Inflammatory macrophage treated with lipopolysaccharide for 4 hours (primary cell): Measurements from ENCODE around the gene HCFC1.
A peak's percentile ranks its signal among the peaks of the same experiment; 100 is the strongest.

Experiments used
- DNase-seq: peaks from one replicate; pipeline ENCODE4 v3.0.0-alpha.2; 2020

HCFC1 gene

DNA sequence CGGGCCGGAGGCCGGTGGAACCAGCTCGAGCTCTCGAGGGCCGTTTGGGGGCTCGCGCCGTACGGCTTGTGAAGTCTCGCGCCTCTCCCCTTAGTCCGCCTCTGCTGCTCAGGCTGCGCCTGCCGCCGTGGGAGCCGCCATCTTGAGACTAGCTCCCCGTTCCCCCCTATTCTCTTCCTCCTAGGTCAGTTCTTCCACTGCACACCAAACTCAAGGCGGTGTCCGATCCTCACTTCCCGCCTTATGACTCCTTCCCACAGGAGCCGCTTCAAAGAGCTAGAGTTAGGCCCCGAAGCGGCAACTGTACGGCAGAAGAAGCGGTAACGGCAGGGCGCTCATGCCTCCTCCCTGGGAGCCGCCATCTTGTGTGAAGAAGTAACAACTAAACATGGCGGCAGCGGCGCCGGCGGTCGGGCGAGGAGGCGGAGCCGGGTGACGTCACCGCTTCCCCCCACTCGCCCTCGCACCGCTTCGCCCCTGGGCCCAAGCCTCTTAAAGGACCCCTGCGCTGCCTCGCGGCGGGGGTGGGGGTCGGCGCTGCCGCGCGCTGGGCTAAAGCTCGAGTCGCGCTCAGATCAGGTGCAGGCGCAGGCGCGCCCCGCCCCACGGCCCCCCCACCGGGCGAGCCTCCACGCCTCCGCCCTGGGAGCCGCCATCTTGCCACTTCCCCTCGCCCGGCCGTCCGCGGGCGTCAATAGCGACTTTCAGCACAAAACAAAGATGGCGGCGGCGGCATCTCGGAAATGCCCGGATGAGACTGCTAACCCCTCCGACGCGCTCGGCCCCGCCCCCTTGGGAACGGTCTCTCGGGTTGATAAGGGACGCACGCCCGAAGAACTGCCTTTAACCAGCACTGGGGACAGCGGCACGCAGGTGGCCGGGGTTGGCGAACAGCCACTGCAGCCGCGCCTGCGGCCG is at the start of gene HCFC1:
Gene HCFC1 (minus strand): TSS at position 369 of the 918 bp plus-strand sequence. CDS start 978 bp downstream, outside the sequence.
- DNase-seq: peak; percentile 90

DNA sequence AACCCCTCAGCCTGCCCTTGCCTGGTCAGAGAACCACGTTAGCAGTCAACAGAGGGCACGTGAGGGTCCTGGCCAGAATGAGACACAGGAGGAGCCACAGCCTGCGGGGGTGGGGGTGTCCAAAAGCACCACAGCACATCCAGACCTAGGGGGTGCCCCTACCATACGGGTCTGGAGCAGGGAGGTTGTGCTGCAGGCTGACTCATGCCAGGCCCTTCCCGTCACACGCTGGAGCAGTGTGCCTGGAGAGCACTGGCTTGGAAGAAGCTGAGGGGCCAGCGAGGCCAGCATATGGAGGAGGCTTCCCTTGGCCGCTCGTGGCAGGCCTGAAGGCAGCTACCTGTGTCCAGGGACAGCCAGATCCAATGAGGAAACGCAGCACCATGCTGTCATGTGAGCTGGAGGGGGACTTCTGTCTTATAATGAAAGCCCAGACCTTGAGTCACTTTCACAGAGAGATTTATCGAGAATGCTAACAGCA is 49.6 kb upstream of the HCFC1 start:
- peak; percentile 61 for DNase-seq

DNA sequence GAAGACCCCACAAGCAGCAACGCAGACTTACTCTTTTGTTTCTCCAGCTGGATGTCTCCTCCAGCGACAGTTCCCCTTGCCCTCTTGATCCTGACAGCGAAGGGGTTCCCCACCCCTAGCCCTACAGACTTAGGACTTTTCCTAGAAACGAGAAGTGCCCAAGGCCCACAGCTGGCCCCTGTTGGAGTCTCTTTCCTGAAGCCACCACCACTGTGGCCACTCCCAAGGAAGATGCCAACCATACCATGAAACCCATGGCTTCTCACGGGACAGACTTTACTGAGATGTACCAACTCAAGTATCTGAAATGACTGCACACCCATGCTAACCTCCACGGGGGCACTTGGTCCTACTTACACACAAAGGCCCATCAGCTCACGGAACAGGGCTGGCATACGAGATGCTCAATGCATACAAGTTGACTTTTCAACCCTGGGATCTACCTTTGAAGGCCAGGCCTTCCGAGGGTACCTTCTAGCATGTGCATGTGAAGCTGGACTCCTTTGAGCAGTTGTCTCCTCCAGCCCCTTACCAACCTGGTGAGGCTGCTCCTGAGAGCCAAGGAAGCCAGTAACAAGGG is 49.0 kb upstream of the HCFC1 start:
- peak; percentile 67 for DNase-seq

DNA sequence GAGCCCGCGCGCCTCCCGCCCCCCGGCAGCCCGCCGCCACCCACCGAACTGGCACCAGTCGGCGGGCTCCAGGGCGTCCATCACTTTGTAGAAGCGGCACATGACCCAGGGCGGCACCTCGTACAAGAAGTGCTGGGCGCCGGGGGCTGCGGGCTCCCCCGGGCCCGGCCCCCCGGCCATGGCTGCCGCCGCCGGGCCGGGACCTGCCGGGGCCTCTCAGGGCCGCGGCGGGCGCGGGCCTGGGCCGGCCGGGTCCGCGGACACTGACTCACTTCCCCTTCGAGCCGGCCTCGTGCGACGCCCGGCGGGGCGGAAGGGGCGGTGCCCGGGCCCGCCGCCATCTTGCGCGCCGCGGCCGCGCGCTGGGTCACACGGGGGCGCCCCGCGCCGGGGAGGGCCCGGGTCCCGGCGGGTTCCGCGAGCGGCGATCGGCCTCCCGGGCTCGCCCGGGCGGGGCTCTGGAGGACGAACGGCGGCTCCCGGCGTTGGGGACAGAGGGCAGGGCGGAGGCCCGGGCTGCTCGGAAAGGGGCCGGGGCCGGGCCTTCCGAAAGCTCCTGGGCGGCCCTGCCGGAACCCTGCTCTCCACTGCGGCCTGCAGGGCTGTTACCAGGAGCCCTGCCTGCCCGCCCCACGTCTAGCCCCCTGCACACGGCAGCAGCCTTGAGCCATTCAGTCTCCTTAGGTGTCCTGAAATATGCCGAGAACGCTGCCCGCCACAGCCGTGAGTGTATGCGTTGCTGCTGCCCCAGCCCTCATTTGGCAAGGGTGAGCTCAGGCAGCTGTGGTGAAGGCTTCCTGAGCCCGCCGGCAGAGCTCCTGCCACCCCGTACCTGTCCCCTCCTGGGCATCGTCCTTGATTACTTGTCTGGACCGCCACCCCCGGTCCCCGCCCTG is 48.3 kb upstream of the HCFC1 start, which contains the start of gene IRAK1:
Gene IRAK1 (minus strand): TSS at position 270 of the 896 bp plus-strand sequence. CDS start 90 bp downstream, at position 180.
- peak; percentile 76 for DNase-seq

DNA sequence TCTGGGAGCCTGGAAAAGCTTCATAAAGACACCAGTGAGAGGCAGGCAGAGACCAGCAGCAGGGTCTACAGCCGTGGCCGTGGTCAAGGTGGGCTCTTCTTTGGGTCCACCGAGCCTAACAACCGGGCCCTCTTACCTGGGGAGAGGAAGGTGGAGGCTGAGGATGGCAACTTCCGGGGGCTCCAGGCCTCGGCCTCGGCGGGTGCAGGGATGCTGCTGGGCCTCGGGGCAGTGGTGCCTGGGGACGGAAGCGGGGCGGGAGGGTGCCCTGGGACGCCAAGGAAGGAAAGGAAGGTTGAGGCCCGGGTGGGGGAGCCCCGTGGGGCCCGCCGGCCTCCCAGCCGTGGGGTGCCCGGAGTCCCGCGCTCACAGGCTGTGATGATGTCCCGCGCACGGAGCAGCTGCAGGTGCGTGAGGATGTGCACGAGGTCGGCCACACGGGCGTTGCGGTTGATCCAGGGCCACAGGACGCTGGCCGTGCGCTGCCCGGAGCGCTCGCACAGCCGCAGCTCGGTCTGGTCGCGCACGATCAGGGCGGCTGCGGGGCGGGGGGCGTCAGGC is 47.5 kb upstream of the HCFC1 start:
- DNase-seq: no peak

GRCh38 chrX:154018518-154019060 is 47.0 kb upstream of the HCFC1 start:
- DNase-seq: no peak

DNA sequence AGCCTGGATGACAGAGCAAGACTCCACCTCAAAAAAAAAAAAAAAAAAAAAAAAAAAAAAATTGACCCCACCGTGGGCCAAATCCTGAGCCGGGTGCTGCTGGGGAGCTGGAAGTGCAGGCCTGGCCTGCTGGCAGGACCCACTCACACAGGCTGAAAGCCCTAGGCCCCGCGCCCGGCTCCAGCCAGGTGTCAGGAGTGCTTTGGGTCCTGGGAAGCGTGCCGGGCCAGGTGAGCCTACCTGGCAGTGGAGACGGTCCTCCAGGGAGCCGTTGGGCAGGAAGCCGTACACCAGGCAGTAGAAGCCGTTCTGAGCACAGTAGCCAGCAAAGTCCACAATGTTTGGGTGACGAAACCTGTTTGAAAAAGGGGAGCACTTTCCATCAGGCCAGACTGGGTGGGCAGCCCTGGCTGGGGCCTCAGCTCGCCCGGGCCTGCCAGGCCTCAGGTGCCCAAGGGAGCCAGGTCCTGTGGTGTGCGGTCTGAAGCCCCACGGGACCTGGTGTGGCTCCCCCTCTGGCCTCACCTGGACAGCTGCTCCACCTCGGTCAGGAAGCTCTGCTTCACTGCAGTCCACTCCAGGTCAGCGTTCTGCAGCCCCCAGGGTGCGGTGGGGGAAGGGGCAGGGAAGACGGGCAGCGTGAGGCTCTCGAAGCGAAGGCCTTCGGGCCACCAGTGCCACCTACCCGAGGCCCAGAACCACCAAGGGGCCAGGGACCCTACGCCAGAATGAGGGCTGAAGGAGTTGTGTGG is 46.3 kb upstream of the HCFC1 start:
- DNase-seq: no peak

DNA sequence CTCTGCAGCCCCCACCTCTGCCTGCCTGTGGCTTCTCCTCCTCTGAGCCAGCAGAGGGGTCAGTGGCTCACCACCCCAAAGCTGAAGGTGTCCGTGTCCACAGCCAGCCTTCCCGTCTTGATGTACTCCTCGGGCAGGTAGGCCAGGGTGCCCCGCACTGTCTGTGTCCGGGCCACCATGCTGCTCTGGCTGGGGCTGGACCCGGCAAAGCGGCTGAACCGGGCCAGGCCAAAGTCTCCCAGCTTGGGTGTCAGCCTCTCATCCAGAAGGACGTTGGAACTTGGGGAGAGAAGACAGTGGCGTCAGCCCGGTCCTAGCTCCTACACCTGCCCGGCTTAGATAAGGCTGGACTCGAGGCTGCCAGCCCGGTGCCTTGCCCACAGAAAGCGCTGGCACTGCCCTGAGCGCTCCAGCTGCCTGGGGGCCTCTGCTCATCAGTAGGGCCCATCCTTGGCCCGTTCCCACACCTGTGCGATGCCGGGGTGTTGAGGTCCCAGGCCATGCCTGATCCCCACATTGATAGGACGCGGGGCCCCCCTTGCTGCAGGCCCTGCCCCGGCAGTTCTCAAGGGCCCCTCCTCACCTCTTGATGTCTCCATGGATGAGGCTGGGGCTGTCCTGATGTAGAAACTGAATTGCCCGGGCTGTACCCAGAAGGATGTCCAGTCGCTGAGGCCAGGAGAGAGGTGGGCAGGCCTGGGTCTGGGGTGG is 44.9 kb upstream of the HCFC1 start:
- DNase-seq: no peak

DNA sequence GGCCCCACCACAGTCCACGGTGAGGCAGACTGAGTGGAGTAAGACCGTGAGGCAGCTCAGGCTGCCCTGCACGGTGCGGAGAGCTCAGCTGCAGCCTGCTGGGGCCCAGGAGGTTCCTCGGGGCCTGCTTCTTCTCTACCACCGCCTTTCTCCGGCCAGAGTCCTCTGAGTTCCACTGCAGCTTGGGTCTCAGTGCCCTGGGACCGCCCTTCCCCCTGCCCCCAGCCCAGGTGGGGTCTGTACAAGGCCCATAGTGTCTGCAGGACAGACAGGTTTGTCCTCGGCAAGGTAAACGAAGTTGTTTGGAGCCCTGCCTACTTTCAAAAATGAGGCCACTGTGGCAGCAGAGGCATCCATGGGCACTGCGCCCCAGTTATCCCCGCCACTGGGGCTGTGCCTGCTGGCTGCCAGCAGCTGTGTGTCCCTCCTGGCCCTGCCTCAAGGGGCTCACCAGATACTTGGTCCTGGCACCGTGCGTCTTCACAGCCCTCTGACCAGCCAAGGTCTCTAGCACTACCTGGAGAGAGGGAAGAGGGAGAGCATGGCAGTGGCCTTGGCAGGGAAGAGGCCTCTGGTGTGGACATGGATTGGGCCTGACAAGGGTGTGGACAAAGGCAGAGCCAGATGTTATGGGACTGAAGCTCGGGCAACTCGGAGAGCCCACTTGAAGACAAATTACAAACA is 44.1 kb upstream of the HCFC1 start:
- DNase-seq: no peak

DNA sequence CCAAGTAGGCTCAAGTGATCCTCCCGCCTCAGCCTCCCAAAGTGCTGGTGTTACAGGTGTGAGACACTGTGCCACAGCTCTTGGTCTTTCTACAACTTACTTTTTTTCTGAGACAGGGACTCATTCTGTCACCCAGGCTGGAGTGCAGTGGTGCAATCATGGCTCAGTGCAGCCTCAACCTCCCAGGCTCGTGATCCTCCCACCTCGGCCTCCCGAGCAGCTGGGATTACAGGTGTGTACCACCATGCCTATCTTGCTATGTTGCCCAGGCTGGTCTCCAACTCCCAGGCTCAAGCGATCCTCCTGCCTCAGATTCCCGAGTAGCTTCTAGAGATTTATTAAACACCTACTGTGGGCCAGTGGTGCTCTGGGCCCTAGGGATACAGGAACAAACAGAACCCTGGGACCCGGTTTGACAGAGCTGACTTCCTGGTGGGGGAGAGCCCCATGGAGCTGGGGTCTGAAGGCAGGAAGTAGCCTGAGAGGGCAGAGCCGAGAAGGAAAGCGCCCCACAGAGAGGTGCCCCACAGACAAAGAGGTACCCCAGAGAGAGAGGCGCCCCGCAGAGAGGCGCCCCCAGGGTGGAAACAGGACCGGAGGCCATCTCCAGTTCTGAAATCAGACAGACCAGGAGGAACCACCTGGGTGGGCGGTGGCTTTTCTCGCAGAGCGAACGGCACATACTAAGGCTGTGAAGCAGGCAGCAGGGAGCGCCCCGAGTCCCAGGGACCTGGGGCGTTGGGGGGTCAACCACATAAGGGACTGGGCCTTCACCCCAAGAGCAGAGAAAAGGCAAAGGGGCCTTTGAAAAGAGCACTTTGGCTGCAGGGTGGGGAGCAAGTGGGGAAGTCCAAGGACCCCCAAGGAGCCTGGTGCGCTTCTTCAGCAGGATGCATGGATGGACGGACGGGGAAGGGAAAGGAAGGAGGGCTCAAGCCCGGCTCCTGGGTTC is 43.1 kb upstream of the HCFC1 start:
- no peak for DNase-seq

DNA sequence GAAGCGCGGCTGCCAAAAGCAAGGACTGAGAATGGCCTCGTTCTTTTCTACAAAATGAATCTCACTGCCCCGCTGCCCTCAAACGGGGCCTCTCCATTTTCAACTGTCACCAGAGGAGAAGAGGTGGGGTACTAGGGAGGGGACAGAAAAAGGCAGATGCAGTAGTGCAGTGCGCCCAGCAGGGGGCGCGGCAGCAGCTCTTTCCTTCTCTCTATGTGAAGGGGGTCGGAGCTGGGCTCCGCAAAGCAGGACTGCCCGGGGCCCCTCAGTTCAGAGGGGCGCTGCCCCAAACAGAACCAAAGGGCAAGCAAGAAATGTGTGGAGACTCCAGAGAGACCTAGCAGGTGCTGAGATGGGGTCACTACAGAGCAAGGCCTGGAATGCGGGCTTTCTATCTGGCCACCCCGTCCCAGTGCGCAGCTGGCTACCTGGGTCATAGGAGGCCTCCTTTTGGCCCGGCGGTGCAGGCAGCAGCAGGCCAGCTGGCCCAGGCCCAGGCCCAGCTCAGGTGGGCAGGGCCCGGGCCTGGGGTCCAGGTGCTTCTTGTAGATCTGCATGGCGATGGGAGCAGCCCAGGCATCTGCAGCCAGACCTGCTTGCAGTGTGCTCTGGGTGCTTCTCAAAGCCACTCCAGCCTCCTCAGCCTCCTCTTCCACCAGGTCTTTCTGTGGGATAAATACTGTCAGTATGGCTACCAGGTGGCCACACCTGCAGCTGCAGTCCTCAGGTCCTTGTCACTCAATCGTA is 42.2 kb upstream of the HCFC1 start:
- no peak for DNase-seq

DNA sequence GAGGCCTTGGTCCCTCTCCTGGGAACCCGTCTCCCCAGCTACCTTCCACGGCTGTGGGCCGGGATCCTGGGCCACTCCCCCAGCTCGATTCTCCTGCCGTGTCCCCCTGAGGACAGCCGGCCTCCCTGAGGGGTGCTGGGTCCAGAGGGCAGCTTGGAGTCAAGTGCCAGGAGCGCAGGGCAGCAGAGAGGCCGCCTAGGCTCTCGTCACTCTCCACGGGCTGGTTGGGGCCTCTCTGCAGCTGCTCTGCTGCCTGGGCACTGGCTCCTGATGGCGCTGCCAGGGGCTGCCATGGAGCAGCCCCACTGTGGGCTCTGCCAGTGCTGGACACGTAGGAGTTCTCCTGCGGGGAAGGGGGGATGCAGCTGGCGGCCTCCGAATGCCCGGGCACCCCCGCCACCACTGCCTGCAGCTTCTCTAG is 41.4 kb upstream of the HCFC1 start:
- no peak for DNase-seq

GRCh38 chrX:154012336-154012991 is 40.8 kb upstream of the HCFC1 start:
- DNase-seq: no peak

DNA sequence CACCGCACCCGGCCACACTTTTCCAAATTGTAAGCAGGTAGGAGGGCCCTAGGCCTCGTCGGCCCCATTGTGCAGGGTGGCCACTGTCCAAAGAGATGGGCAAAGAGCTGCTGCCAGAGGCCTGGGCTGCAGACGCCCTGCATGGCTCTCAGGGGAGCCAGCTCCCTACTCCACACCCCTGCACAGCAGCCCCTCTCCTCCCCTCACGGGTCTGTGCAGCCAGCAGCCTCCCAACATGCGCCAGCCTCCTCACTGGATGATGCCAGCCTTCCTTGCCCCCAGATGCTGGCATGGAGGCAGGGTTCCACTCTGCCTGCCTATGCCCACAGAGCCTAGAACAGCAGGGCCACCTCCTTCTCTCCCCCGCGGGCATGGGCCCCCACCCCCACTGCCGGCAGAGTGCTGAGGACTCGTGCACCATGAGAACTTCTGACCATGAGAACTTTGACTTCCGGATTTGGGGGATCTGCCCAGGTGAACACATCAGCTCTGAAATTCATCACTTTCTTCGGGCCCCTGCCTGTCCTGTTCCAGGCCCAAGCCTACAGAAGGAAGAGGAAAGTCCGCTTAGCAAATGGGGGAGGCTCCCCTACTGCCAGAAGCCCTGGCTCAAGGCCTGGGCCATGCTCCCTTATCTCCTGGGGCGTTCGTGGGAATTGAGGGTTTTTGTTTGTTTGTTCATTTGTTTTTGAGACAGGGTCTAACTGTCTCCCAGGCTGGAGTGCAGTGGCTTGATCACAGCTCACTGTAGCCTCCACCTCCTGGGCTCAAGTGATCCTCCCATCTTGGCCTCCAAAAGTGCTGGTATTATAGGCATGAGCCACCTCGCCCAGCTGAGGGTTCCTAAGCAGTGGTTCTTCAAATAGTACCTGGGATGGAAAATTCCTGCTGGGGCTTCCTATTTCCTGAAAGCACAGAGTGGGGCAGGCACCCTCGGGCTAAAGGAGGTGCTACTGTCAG is 40.0 kb upstream of the HCFC1 start:
- no peak for DNase-seq

- DNase-seq: peak; percentile 79
Measured at GRCh38 chrX:154010330-154011087, 38.9 kb upstream of the HCFC1 start.

- DNase-seq: no peak
Measured at GRCh38 chrX:154008521-154008920, 36.9 kb upstream of the HCFC1 start.
